ENCODE results near the gene LRRTM4. TPM values are rescaled to one million over a fixed set of nuclear protein-coding genes. Genes with fewer than 3 reads are reported as not detected.
A peak's percentile ranks its signal among the peaks of the same experiment; 100 is the strongest.
"Not testable (repeated sequence)": the region's sequence is repeated elsewhere in the genome, so short reads cannot be mapped to it uniquely, and the experiment has no call there.

Gene LRRTM4
- polyA plus RNA-seq, 1 donor from 2014 or later, result 37.1 TPM

DNA sequence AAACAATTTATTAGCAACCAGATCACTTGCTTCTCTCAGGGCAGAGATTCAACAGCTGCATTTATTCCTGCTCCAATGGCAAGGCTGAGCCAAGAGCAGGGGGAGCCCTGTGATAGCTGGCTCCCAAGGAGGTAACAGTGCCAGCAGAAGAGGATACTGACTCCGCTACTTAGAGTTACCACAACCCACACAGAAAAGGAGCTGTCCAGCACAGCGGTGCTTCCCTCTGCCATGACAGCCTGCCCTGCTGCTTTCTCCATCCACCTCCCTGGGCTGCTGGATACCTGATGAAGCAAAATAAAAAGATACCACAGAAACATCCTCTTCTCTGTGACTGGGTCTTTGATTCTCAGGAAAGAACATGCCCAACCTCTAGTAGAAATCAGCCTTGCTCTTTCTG is 467.2 kb downstream of the LRRTM4 start:
- Histone ChIP-seq H3K4me2 (ENCODE audit: low read length) (no peak overlapping the region), H3K4me3 (ENCODE audit: low read length) (no peak overlapping the region), H3K9me2 (ENCODE audit: insufficient read depth, low read length) (no peaks in the 10 kb centered on the region), H3K27ac (ENCODE audit: low read length) (no peak overlapping the region), H3K36me3 (ENCODE audit: insufficient read depth, low read length) (no peaks in the 10 kb centered on the region), H2AFZ (ENCODE audit: low read depth, low read length) (no peak overlapping the region), H4K20me1 (ENCODE audit: insufficient read depth) (no peaks in the 10 kb centered on the region), H3K9ac (ENCODE audit: low read length) (no peak overlapping the region), H3F3A (ENCODE audit: insufficient read depth, low read length, poor library complexity, severe bottlenecking) (peaks cover 2% of the 10 kb centered on the region), H3K27me3 (ENCODE audit: insufficient read depth, low read depth, low read length) (no peaks in the 10 kb centered on the region), H3K9me3 (ENCODE audit: low read length) (no peaks in the 10 kb centered on the region), H3K79me2 (replicated peaks; ENCODE audit: insufficient read depth, low read length) (no peaks in the 10 kb centered on the region)
- no peak for TF ChIP-seq EZH2 (IDR thresholded peaks at IDR 0.05; ENCODE audit: borderline replicate concordance, insufficient read depth, low read length, poor library complexity, severe bottlenecking)

DNA sequence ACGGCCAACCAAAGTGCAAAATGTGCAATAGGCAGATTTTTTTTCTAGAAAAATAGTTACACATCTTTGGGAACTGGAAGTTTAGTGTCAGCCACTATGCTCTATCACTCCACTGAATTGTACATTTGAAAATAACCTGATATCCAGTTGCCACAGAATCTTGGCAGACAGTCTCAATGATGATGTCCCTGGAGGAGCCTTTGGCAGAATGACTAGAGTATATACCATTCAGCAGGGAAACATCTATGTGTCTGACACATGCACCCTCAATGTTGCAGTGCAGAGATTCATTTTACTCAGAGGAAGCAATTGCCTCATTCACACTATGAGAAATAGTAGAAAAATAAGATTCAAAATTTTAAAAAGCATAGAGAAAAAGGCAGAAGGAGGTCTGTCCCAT is 475.8 kb downstream of the LRRTM4 start:
- H3K27ac ChIP-seq (ENCODE audit: low read length), result peak overlapping the region; percentile 58
- no peaks in the 10 kb centered on the region for H4K20me1 ChIP-seq (ENCODE audit: insufficient read depth)
- no peak overlapping the region for H3K4me2 ChIP-seq (ENCODE audit: low read length)
- no peaks in the 10 kb centered on the region for H3K36me3 ChIP-seq (ENCODE audit: insufficient read depth, low read length)
- peak overlapping the region; percentile 22 for H3K4me3 ChIP-seq (ENCODE audit: low read length)
- no peaks in the 10 kb centered on the region for H3K79me2 ChIP-seq (replicated peaks; ENCODE audit: insufficient read depth, low read length)
- TF ChIP-seq, protein P1, sequence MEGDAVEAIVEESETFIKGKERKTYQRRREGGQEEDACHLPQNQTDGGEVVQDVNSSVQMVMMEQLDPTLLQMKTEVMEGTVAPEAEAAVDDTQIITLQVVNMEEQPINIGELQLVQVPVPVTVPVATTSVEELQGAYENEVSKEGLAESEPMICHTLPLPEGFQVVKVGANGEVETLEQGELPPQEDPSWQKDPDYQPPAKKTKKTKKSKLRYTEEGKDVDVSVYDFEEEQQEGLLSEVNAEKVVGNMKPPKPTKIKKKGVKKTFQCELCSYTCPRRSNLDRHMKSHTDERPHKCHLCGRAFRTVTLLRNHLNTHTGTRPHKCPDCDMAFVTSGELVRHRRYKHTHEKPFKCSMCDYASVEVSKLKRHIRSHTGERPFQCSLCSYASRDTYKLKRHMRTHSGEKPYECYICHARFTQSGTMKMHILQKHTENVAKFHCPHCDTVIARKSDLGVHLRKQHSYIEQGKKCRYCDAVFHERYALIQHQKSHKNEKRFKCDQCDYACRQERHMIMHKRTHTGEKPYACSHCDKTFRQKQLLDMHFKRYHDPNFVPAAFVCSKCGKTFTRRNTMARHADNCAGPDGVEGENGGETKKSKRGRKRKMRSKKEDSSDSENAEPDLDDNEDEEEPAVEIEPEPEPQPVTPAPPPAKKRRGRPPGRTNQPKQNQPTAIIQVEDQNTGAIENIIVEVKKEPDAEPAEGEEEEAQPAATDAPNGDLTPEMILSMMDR (IDR thresholded peaks at IDR 0.05; ENCODE audit: poor library complexity, severe bottlenecking), result no peak
- TF ChIP-seq POLR2AphosphoS5 (IDR thresholded peaks at IDR 0.05) (peak; percentile 74), EP300 (conservative IDR thresholded peaks at IDR 0.05; ENCODE audit: poor library complexity, severe bottlenecking) (peak; percentile 85)
- no peak overlapping the region for H3K9ac ChIP-seq (ENCODE audit: low read length)
- H2AFZ ChIP-seq (ENCODE audit: low read depth, low read length), result no peak overlapping the region
- H3F3A ChIP-seq (ENCODE audit: insufficient read depth, low read length, poor library complexity, severe bottlenecking), result no peaks in the 10 kb centered on the region
- H3K9me3 ChIP-seq (ENCODE audit: low read length), result no peaks in the 10 kb centered on the region
- H3K9me2 ChIP-seq (ENCODE audit: insufficient read depth, low read length), result no peaks in the 10 kb centered on the region
- no peaks in the 10 kb centered on the region for H3K27me3 ChIP-seq (ENCODE audit: insufficient read depth, low read depth, low read length)

DNA sequence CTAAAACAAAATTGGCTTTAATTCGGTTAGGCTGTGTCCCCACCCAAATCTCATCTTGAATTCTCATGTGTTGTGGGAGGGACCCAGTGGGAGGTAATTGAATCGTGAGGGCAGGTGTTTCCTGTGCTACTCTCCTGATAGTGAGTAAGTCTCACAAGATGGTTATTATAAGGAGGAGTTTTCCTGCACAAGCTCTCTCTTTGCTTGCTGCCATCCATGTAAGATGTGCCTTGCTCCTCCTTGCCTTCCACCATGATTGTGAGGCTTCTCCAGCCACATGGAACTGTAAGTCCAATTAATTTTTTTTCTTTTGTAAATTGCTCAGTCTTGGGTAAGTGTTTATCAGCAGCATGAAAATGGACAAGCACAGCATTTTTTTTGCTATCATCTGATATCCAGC is 476.7 kb downstream of the LRRTM4 start:
- H3K4me3 ChIP-seq (ENCODE audit: low read length); H4K20me1 ChIP-seq (ENCODE audit: insufficient read depth); H3K9me3 ChIP-seq (ENCODE audit: low read length); H3K9me2 ChIP-seq (ENCODE audit: insufficient read depth, low read length); H3K27me3 ChIP-seq (ENCODE audit: insufficient read depth, low read depth, low read length); H3K36me3 ChIP-seq (ENCODE audit: insufficient read depth, low read length); H3K79me2 ChIP-seq (replicated peaks; ENCODE audit: insufficient read depth, low read length); H2AFZ ChIP-seq (ENCODE audit: low read depth, low read length); H3F3A ChIP-seq (ENCODE audit: insufficient read depth, low read length, poor library complexity, severe bottlenecking); H3K4me2 ChIP-seq (ENCODE audit: low read length); H3K9ac ChIP-seq (ENCODE audit: low read length): not testable (repeated sequence)
- peak overlapping the region; percentile 58 for H3K27ac ChIP-seq (ENCODE audit: low read length)

DNA sequence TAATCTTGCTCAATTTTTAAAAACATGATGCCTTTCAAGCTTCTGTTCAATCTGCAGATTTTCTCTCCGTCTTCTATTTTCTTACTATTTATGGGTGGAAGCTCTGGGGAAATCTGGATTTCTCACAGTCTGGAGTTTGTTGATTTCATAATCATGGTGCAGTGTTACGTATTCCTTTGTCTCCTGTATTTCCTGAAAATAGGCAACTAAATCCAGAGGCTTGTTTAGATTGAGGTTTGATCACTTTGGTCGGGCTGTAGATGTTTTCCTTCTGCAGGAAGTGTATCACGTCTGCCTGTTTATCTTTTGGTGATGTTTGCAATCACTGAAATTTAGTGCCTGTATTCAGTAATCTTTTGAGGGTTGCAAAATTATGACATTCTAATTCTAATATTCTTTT is 487.7 kb downstream of the LRRTM4 start:
- TF ChIP-seq RAD21 (conservative IDR thresholded peaks at IDR 0.05) (no peak), MXI1 (conservative IDR thresholded peaks at IDR 0.05; ENCODE audit: poor library complexity, severe bottlenecking) (no peak), POLR2AphosphoS5 (IDR thresholded peaks at IDR 0.05) (no peak), SMC3 (conservative IDR thresholded peaks at IDR 0.05; ENCODE audit: poor library complexity) (no peak), TAF1 (IDR thresholded peaks at IDR 0.05; ENCODE audit: low read depth) (no peak), EZH2 (IDR thresholded peaks at IDR 0.05; ENCODE audit: borderline replicate concordance, insufficient read depth, low read length, poor library complexity, severe bottlenecking) (no peak), EP300 (conservative IDR thresholded peaks at IDR 0.05; ENCODE audit: poor library complexity, severe bottlenecking) (no peak)
- TF ChIP-seq, protein P1 (IDR thresholded peaks at IDR 0.05; ENCODE audit: poor library complexity, severe bottlenecking), result no peak
- TF ChIP-seq, protein P2, sequence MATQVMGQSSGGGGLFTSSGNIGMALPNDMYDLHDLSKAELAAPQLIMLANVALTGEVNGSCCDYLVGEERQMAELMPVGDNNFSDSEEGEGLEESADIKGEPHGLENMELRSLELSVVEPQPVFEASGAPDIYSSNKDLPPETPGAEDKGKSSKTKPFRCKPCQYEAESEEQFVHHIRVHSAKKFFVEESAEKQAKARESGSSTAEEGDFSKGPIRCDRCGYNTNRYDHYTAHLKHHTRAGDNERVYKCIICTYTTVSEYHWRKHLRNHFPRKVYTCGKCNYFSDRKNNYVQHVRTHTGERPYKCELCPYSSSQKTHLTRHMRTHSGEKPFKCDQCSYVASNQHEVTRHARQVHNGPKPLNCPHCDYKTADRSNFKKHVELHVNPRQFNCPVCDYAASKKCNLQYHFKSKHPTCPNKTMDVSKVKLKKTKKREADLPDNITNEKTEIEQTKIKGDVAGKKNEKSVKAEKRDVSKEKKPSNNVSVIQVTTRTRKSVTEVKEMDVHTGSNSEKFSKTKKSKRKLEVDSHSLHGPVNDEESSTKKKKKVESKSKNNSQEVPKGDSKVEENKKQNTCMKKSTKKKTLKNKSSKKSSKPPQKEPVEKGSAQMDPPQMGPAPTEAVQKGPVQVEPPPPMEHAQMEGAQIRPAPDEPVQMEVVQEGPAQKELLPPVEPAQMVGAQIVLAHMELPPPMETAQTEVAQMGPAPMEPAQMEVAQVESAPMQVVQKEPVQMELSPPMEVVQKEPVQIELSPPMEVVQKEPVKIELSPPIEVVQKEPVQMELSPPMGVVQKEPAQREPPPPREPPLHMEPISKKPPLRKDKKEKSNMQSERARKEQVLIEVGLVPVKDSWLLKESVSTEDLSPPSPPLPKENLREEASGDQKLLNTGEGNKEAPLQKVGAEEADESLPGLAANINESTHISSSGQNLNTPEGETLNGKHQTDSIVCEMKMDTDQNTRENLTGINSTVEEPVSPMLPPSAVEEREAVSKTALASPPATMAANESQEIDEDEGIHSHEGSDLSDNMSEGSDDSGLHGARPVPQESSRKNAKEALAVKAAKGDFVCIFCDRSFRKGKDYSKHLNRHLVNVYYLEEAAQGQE (IDR thresholded peaks at IDR 0.05; ENCODE audit: borderline replicate concordance), result no peak
- Histone ChIP-seq H3K27ac (ENCODE audit: low read length) (no peak overlapping the region), H3K4me3 (ENCODE audit: low read length) (no peak overlapping the region), H3K36me3 (ENCODE audit: insufficient read depth, low read length) (no peaks in the 10 kb centered on the region), H3K79me2 (replicated peaks; ENCODE audit: insufficient read depth, low read length) (no peaks in the 10 kb centered on the region), H3F3A (ENCODE audit: insufficient read depth, low read length, poor library complexity, severe bottlenecking) (no peaks in the 10 kb centered on the region), H4K20me1 (ENCODE audit: insufficient read depth) (no peaks in the 10 kb centered on the region), H3K9me3 (ENCODE audit: low read length) (no peaks in the 10 kb centered on the region), H2AFZ (ENCODE audit: low read depth, low read length) (no peak overlapping the region), H3K9me2 (ENCODE audit: insufficient read depth, low read length) (no peaks in the 10 kb centered on the region), H3K4me2 (ENCODE audit: low read length) (no peak overlapping the region), H3K9ac (ENCODE audit: low read length) (no peak overlapping the region), H3K27me3 (ENCODE audit: insufficient read depth, low read depth, low read length) (no peaks in the 10 kb centered on the region)
